Measurements from ENCODE around the gene KIF5C. TPM values are rescaled to one million over a fixed set of nuclear protein-coding genes. Genes with fewer than 3 reads are reported as not detected.

KIF5C gene
- polyA plus RNA-seq, 1 donor (not counting 4 experiments of a cell fraction or from before 2014, with no cell fraction given), result 0.03 TPM

DNA sequence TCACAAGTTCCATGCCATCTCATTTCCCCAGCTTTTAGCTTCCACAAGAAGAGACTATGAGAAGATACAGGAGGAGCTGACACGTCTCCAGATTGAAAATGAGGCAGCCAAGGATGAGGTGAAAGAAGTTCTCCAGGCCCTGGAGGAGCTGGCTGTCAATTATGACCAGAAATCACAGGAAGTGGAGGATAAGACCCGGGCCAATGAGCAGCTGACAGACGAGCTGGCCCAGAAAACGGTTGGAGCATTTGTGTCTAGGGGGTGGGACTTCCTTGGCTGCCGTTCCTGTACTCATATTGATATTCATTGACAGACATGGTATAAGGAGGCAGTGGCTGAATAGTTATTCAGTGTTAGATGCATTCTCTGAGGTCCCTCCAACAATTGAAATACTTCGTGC lies 106.3 kb downstream of the KIF5C start:
- Histone ChIP-seq H3K9ac (ENCODE audit: control insufficient read depth, extremely low read depth, insufficient read depth, low read length) (no peak overlapping the region), H4K20me1 (ENCODE audit: control insufficient read depth, extremely low read depth, insufficient read depth, low read length) (no peaks in the 10 kb centered on the region), H3K4me1 (ENCODE audit: control insufficient read depth, extremely low read depth, insufficient read depth, low read length) (no peaks in the 10 kb centered on the region), H3K79me2 (ENCODE audit: control insufficient read depth, insufficient read depth, low read length) (no peaks in the 10 kb centered on the region), H3K9me1 (ENCODE audit: control insufficient read depth, extremely low read depth, insufficient read depth, low read length) (no peaks in the 10 kb centered on the region), H3K4me3 (ENCODE audit: control insufficient read depth in 2 of 3, extremely low read depth in 1 of 3, insufficient read depth in 2 of 3, low read depth in 1 of 3, low read length in 3 of 3) (no peak overlapping the region), H3K4me2 (ENCODE audit: control insufficient read depth, extremely low read depth, insufficient read depth, low read depth, low read length) (no peak overlapping the region), H3K9me3 (ENCODE audit: control insufficient read depth, low read depth, low read length) (no peaks in the 10 kb centered on the region), H3K27me3 (ENCODE audit: control insufficient read depth, extremely low read depth, insufficient read depth, low read length) (no peaks in the 10 kb centered on the region), H3K27ac (ENCODE audit: control insufficient read depth, insufficient read depth, low read length) (no peak overlapping the region), H2AFZ (ENCODE audit: control insufficient read depth, low read length) (no peak overlapping the region), H3K36me3 (ENCODE audit: control insufficient read depth in 2 of 2, extremely low read depth in 1 of 2, insufficient read depth in 2 of 2, low read length in 2 of 2) (no peaks in the 10 kb centered on the region)
- DNase-seq (ENCODE audit: low read depth, low spot score), result no peak
- no peak for TF ChIP-seq EZH2 (IDR thresholded peaks at IDR 0.05; ENCODE audit: low read length)
- TF ChIP-seq, protein P1, sequence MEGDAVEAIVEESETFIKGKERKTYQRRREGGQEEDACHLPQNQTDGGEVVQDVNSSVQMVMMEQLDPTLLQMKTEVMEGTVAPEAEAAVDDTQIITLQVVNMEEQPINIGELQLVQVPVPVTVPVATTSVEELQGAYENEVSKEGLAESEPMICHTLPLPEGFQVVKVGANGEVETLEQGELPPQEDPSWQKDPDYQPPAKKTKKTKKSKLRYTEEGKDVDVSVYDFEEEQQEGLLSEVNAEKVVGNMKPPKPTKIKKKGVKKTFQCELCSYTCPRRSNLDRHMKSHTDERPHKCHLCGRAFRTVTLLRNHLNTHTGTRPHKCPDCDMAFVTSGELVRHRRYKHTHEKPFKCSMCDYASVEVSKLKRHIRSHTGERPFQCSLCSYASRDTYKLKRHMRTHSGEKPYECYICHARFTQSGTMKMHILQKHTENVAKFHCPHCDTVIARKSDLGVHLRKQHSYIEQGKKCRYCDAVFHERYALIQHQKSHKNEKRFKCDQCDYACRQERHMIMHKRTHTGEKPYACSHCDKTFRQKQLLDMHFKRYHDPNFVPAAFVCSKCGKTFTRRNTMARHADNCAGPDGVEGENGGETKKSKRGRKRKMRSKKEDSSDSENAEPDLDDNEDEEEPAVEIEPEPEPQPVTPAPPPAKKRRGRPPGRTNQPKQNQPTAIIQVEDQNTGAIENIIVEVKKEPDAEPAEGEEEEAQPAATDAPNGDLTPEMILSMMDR (optimal IDR thresholded peaks at IDR 0.05 in 1 of 3, IDR thresholded peaks at IDR 0.05 in 1 of 3, conservative IDR thresholded peaks at IDR 0.05 in 1 of 3; ENCODE audit: extremely low read depth in 1 of 3, insufficient read depth in 2 of 3, low read length in 3 of 3), result no peak
- FAIRE-seq, result no peak
- dilution Hi-C loops (cut with MboI; ENCODE audit: extremely low pct_ligation_motif_present, low sequenced_read_pairs), result no loop called here

DNA sequence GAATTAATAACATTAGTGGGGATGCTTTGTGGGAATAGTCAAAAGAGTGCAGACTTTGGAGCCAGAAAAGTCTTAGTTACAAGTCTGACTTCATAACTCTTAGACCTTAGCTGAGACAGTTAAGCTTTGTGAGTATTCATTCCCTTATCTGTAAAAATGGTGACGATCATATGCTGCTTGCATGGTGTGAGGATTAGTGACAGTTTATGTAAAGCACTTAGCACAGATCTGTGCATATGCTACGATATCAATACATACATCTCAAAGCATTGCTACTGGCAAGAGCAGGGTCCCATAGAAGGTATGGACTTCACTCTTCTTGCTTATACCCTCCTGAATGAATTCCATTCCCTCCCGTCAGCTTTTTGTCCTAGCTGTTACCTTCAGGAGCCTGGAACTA lies 106.8 kb downstream of the KIF5C start:
- H3K9ac ChIP-seq (ENCODE audit: control insufficient read depth, extremely low read depth, insufficient read depth, low read length), result no peak overlapping the region
- no peaks in the 10 kb centered on the region for H3K79me2 ChIP-seq (ENCODE audit: control insufficient read depth, insufficient read depth, low read length)
- dilution Hi-C loops (cut with MboI; ENCODE audit: extremely low pct_ligation_motif_present, low sequenced_read_pairs), result no loop called here
- no peaks in the 10 kb centered on the region for H3K9me1 ChIP-seq (ENCODE audit: control insufficient read depth, extremely low read depth, insufficient read depth, low read length)
- no peaks in the 10 kb centered on the region for H3K27me3 ChIP-seq (ENCODE audit: control insufficient read depth, extremely low read depth, insufficient read depth, low read length)
- no peak for TF ChIP-seq EZH2 (IDR thresholded peaks at IDR 0.05; ENCODE audit: low read length)
- TF ChIP-seq, protein P1 (optimal IDR thresholded peaks at IDR 0.05 in 1 of 3, IDR thresholded peaks at IDR 0.05 in 1 of 3, conservative IDR thresholded peaks at IDR 0.05 in 1 of 3; ENCODE audit: extremely low read depth in 1 of 3, insufficient read depth in 2 of 3, low read length in 3 of 3), result no peak
- no peak for DNase-seq (ENCODE audit: low read depth, low spot score)
- H3K27ac ChIP-seq (ENCODE audit: control insufficient read depth, insufficient read depth, low read length), result no peak overlapping the region
- no peak overlapping the region for H3K4me3 ChIP-seq (ENCODE audit: control insufficient read depth in 2 of 3, extremely low read depth in 1 of 3, insufficient read depth in 2 of 3, low read depth in 1 of 3, low read length in 3 of 3)
- H3K36me3 ChIP-seq (ENCODE audit: control insufficient read depth in 2 of 2, extremely low read depth in 1 of 2, insufficient read depth in 2 of 2, low read length in 2 of 2), result no peaks in the 10 kb centered on the region
- no peak overlapping the region for H3K4me2 ChIP-seq (ENCODE audit: control insufficient read depth, extremely low read depth, insufficient read depth, low read depth, low read length)
- no peak overlapping the region for H2AFZ ChIP-seq (ENCODE audit: control insufficient read depth, low read length)
- H4K20me1 ChIP-seq (ENCODE audit: control insufficient read depth, extremely low read depth, insufficient read depth, low read length), result no peaks in the 10 kb centered on the region
- FAIRE-seq, result no peak
- no peaks in the 10 kb centered on the region for H3K4me1 ChIP-seq (ENCODE audit: control insufficient read depth, extremely low read depth, insufficient read depth, low read length)
- no peaks in the 10 kb centered on the region for H3K9me3 ChIP-seq (ENCODE audit: control insufficient read depth, low read depth, low read length)
